ENCODE results near the gene EIF3F. TPM values are rescaled to one million over a fixed set of nuclear protein-coding genes. Genes with fewer than 3 reads are reported as not detected.
A peak's percentile ranks its signal among the peaks of the same experiment; 100 is the strongest.

Gene EIF3F
- total RNA-seq, 1 donor from 2014 or later, result 306 TPM

DNA sequence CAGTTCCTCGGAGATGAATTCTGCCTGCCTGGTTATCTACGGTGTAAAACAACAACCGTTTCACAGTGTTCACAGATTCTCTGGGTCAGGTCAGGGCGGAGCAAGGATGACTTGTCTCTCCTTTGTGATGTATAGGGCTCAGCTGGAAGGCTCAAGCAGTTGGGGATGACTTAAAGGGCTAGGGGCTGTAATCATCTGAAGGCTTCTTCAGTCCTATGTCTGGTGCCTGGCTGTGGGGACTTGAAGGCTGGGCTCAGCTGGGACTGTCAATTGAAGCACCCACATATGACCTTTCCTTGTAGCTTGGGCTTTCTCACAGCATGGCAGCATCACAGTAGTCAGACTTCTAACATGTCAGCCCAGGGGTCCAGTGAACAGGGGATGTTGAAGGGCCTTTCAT is 29.3 kb downstream of the EIF3F start:
- no peak overlapping the region for H3K4me3 ChIP-seq (ENCODE audit: low read depth, low read length)
- no peak for DNase-seq (ENCODE audit: low read depth)
- TF ChIP-seq, protein P1, sequence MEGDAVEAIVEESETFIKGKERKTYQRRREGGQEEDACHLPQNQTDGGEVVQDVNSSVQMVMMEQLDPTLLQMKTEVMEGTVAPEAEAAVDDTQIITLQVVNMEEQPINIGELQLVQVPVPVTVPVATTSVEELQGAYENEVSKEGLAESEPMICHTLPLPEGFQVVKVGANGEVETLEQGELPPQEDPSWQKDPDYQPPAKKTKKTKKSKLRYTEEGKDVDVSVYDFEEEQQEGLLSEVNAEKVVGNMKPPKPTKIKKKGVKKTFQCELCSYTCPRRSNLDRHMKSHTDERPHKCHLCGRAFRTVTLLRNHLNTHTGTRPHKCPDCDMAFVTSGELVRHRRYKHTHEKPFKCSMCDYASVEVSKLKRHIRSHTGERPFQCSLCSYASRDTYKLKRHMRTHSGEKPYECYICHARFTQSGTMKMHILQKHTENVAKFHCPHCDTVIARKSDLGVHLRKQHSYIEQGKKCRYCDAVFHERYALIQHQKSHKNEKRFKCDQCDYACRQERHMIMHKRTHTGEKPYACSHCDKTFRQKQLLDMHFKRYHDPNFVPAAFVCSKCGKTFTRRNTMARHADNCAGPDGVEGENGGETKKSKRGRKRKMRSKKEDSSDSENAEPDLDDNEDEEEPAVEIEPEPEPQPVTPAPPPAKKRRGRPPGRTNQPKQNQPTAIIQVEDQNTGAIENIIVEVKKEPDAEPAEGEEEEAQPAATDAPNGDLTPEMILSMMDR (conservative IDR thresholded peaks at IDR 0.05; ENCODE audit: low read depth, low read length), result no peak

DNA sequence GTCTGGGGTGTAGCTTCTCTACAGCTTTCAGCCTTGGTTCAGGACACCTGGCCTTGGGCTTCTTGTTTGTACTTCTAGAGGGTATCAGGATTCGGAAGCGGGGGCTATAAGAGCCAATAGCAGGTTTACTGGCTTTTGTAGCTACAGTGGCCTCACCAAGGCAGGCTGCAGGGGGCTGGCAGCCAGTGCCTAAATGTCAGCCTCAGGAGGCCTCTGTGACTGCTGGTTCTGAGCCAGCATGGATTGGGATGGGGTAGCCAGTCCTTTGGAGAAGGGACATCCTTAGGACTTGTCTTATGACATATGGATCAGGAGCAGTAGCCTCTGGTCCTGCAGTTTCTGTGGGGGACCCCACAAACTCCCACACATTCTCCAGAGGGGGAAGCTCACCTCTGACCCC is 29.9 kb downstream of the EIF3F start:
- H3K4me3 ChIP-seq (ENCODE audit: low read depth, low read length), result no peak overlapping the region
- TF ChIP-seq, protein P1 (conservative IDR thresholded peaks at IDR 0.05; ENCODE audit: low read depth, low read length), result no peak
- no peak for DNase-seq (ENCODE audit: low read depth)

DNA sequence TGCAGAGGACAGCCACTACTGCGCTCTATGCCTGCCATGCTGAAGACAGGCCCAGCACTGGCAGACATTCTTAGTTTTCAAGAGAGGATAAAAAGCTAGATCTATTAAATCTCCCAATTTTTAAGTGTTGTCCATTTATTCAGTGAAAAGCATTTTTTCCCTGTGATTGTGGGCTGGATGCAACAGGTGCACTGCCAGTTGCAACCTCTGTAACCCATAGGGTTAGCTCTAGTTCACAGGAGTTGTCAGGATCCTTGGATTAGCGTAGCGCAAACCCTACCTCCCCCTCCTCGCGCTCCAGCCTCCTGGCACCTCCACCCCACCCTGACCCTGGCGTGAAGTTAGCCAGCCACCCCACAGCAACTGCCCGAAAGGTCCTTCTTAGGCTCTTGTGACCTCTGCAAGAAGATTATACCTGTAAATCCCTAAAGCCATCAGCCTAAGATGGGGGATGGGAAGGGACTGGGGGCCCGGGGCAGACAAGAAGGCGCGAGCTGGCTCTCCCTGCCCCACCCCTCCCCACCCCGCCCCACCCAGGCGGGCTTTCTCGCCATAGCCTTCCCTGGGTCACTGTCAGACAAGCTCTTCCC is 30.9 kb downstream of the EIF3F start:
- TF ChIP-seq, protein P1 (conservative IDR thresholded peaks at IDR 0.05; ENCODE audit: low read depth, low read length), result no peak
- H3K4me3 ChIP-seq (ENCODE audit: low read depth, low read length), result no peak overlapping the region
- no peak for DNase-seq (ENCODE audit: low read depth)

DNA sequence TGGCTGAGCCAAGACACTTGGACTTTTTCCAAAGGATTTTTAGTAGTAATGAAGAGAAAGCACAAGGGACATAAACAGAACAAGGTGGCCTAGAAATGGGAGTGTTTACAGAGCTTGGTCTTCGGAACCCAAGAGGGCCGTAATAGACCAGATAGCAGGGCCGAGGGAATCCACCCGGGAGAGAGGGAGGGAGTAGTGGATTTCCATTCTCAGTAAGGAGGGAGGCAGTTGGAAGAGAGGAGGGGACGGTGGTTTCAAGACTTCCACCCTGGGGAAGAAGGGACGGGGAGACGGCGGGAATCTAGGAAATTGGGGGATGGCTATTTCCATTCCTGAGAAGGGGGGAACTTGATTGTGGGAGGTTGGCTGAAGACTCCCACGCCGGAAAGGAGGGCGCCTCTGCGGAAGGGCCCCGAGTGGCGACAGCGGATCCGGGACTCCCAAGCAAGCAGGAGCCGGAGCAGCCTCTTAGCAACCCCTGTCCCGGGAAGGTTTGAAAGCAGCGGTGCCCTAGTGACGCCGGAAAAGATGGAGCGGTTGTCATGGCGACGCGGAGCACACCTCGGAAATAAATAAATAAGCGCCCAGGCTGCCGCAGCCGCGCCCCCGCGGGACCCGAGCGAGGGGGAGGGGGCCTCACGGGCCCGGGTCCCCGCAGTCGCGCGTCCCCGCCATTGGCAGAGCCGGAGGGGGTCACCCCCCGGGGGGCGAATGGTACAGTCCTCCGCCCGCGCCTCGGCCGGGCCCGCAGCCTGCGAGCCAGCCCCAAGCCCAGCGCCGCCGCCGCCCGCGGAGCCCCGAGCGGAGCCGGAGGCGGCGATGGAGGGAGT is 31.6 kb downstream of the EIF3F start:
- no peak for DNase-seq (ENCODE audit: low read depth)
- H3K4me3 ChIP-seq (ENCODE audit: low read depth, low read length), result peak overlapping the region; percentile 53
- TF ChIP-seq, protein P1 (conservative IDR thresholded peaks at IDR 0.05; ENCODE audit: low read depth, low read length), result no peak

DNA sequence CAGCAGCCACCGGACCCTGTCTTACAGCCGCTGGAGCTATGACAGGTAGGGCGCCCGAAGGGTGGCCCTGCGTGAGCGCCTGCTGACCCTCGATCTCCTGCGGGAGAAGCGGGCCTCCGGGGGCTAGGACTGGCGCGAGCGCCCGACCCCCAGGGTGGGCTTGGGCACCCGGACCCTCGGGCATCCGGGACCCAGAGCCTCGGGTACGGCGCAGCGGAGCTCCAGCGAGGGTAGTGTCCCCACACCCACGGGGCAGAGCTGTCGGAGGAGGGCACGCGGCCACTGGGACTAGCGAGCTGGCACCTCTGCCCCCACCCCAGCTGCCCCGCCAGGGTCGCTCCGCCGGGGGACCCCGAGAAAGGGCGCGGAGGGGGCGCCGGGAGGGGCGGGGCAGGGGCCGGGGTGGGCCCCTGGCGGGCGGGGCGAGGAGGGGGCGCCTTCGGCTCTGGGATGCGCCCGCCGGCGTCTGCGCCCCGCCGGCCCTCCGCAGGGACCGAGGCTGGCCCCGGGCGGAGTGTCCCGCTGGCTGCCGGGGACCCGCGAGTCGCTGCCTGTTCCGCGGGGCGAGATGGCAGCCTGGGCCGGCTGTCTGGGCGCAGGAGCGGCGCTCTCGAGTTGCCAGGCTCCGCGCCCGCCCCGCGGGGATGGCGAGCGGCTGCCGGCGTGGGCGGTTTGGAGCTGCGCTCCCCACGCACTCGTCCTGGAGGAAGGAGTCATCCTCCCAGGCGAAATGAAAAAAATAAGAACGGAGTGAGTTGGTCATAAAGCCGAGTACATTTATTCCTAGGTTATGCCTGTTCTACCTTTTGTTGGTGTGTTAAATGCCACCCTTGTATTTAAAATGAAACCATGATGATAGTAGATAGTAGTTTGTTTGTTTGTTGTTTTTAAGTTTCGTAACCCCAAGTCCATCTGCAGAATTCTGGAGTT is 32.4 kb downstream of the EIF3F start:
- H3K4me3 ChIP-seq (ENCODE audit: low read depth, low read length), result peak overlapping the region; percentile 53
- TF ChIP-seq, protein P1 (conservative IDR thresholded peaks at IDR 0.05; ENCODE audit: low read depth, low read length), result no peak
- DNase-seq (ENCODE audit: low read depth), result no peak

DNA sequence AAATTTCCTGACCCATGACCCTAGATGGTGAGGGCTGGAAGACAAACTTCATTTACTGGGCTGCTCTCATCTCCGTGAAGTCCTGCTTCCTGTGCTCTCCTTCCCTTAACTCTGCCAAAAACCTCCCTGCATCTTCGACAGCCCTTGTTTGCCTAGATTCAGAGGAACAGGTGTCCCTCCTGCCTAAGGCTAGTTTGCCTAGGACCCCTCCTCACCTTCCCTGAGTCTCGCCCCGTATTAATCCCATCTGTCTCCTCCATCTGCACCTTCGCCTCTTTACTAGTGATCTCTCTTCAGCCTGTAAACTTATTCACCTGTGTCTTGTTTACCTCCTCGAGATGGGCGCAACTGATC is 33.1 kb downstream of the EIF3F start:
- peak overlapping the region; percentile 53 for H3K4me3 ChIP-seq (ENCODE audit: low read depth, low read length)
- no peak for DNase-seq (ENCODE audit: low read depth)
- TF ChIP-seq, protein P1 (conservative IDR thresholded peaks at IDR 0.05; ENCODE audit: low read depth, low read length), result no peak

Measured in epithelial cell of proximal tubule (primary cell).